GM19438 (cell line): Measurements from ENCODE around the gene THPO.

ENCODE experiments used
- ATAC-seq: cut with Tn5 transposase; IDR thresholded peaks from one replicate; pipeline ENCODE4 v1.9.1; 2021; ENCODE audit warnings: low read depth; ENCODE audit not compliant: unreplicated experiment

Gene THPO

DNA sequence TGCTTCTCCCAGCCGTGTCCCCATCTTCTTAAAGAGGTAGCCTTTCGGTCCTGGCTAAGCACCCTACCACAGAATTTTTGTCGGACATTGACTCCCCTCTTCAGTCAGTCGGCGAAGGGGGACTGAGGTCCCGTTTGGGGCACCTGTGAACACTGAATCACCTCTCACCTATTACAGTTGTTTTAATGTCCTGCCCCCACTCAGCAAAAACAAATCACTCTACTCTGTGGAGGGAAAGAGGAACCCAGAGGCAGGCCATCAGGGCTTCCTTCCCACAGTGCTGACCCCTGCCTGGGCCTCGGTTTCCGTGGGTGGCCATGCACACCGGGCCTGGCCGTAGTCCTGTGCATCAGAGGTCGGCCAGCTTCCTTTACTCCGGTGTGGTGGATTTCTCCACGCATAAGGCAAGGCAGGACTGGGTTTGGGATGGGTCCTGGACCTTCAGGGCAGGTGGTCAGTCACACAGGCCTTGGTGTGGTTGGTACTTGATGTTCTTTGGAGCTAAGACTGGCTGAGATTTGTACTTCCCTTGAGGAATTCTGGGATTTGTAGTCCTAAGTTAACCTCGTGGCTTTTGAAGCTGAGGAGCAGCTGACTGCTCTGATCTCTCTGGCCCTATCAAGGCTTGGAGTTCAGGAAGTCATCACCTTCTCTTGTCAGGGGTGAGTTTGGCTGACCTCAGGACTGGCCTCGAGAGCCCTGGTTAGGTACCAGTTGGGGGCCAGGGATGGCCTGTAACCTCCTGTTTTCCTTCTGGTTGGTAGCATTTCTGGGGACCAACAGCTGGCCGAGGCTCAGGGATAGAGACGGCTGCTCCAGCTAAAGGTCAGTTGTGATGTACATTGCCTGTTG, 41.2 kb downstream of the THPO start:
- ATAC-seq, result no peak

- ATAC-seq, result peak; percentile 66
Observed at GRCh38 chr3:184335661-184336546, 42.1 kb downstream of the THPO start.

DNA sequence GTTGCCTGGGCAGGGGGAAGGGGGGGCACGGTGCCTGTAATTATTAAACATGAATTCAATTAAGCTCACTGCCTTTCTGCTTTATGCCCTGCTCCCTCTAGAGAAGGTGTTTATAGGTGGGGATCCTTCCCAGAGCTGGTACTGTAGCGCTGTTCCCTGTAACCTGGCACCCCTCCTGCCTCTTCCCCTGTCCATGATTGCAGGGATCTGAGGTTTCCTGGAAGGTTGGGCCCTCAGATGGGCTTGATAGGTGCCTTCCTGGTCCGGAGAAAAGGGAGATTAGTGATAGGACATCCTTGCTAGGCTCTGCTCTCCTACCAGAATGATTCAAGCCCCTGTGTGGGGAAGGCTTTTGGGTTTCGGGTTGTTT, 42.7 kb downstream of the THPO start:
- ATAC-seq, result no peak

DNA sequence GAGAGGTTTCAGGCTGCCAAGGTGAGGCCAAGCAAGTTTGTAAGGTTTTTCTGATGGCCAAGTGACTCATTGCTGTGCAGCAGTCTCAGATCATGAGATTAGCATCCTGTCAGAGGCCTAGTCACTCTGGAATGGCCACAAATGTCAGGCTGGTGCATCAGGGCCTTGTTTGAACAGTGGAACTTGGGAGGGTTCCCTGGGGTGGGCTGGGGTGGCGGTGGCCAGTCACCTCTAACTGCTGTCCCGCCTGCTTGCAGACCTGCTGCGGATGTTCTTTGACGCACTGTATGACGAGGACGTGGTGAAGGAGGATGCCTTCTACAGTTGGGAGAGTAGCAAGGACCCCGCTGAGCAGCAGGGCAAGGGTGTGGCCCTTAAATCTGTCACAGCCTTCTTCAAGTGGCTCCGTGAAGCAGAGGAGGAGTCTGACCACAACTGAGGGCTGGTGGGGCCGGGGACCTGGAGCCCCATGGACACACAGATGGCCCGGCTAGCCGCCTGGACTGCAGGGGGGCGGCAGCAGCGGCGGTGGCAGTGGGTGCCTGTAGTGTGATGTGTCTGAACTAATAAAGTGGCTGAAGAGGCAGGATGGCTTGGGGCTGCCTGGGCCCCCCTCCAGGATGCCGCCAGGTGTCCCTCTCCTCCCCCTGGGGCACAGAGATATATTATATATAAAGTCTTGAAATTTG, 43.4 kb downstream of the THPO start:
- no peak for ATAC-seq

DNA sequence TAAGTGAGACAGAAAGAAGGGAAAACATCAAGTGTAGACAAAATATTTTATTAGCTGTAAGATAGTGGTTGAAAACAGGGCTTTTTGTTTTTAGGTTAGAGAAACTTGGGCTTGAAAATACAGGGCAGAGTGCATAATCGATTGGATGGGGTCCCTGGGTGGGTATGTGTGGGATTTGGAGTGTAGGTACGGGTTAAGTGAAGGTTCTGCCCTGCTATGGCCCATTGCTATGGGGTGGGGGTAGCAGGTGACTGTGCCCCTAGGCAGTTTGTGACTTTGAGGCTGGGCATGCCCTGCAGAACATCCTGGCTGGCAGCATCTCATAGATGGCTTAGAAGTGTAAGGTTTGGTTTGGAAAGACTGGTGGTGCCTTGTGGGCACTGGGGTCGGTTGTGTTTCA, 44.3 kb downstream of the THPO start:
- no peak for ATAC-seq

- ATAC-seq, result no peak
Observed at GRCh38 chr3:184333190-184333589, 44.8 kb downstream of the THPO start.

GRCh38 chr3:184332370-184333090, 45.5 kb downstream of the THPO start:
- ATAC-seq, result no peak

DNA sequence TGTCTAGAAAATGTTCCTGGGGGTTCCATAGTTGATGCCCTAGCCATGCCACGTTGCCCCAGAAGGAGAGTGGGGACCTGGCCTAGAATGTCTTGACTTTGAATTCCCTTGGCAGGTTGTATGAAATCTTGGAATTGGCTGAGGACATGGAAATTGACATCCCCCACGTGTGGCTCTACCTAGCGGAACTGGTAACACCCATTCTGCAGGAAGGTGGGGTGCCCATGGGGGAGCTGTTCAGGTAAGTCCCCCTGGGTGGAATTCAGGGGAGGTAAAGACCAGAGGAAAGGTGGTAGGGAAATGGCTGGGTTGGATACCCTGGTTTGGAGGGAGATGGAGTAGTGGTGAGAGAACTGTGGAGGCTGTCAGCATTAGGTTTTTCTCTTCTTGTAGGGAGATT, 49.5 kb downstream of the THPO start:
- no peak for ATAC-seq

DNA sequence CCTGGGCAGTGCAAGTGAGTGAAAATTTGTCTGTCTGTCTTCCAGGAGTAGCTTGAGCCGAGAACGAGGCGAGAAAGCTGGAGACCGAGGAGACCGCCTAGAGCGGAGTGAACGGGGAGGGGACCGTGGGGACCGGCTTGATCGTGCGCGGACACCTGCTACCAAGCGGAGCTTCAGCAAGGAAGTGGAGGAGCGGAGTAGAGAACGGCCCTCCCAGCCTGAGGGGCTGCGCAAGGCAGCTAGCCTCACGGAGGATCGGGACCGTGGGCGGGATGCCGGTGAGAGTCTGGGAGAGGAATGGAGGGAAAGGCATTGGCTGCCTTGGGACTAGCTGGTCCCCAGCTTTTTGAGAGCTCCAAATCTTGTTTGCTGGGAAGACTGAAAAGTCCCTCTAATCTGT, 50.8 kb downstream of the THPO start:
- no peak for ATAC-seq

DNA sequence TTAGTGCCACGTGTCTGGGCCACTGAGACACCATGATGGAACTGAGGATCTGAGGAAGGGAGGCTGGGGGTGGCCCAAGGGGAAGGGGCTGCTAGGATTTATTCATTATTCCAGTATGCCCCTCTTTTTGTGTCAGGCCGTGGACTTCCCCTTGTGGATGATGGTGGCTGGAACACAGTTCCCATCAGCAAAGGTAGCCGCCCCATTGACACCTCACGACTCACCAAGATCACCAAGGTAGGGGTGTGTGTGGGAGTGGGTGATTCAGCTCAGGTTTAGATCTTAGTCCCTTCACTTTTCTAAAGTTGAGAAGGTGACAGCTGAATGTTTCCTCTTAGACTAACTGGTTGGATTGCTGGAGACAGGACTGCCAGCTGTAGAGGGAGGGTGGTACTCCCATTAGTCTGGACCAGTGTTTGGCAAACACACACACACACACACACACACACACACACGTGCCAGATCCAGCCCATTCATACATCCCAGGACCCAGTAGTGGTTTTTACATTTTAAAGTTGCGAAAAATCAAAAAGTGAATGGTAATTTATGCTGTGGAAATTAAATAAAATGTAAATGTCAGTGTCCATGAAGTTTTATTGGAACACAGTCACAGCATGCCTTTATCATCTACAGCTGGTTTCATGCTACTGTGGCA, 52.2 kb downstream of the THPO start:
- ATAC-seq, result no peak

- ATAC-seq, result no peak
Observed at GRCh38 chr3:184325269-184325668, 52.7 kb downstream of the THPO start.

GRCh38 chr3:184323696-184324095, 54.3 kb downstream of the THPO start:
- ATAC-seq, result no peak

DNA sequence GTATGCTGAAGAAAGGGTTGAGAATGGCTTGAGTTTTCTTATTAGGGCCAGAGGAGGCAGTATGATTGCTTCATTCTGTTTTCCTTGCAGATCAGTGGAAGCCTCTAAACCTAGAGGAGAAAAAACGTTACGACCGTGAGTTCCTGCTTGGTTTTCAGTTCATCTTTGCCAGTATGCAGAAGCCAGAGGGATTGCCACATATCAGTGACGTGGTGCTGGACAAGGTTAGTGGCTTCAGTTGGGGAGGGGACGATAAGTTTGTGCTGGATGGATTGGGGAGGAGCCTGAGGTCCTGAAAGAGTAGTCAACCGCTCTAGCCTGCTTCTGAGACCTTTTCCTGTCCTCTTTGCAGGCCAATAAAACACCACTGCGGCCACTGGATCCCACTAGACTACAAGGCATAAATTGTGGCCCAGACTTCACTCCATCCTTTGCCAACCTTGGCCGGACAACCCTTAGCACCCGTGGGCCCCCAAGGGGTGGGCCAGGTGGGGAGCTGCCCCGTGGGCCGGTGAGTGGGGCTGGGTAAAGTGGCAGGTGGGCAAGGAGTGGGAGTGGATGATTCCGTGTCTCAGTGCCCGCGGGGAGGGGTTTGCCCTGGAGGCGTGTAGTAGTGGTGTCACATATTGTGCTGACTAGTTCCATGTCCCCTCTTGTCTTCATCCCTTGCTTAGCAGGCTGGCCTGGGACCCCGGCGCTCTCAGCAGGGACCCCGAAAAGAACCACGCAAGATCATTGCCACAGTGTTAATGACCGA, 55.1 kb downstream of the THPO start:
- no peak for ATAC-seq
